HG02852 (cell line): ENCODE results near the gene SLC26A4.

Source experiments
- ATAC-seq: cut with Tn5 transposase; IDR thresholded peaks from one replicate; pipeline ENCODE4 v1.9.1; 2021; ENCODE audit warnings: mild to moderate bottlenecking, moderate library complexity; ENCODE audit not compliant: unreplicated experiment

Gene SLC26A4

GRCh38 chr7:107743567-107744344 is 83.1 kb downstream of the SLC26A4 start, which contains the start of gene CBLL1:
Gene CBLL1 (plus strand): TSS chr7:107744142. CDS start chr7:107744164, 22 bp downstream.
- ATAC-seq, result peak; percentile 86

- peak; percentile 33 for ATAC-seq
These were observed 83.7 kb downstream of the SLC26A4 start for GRCh38 chr7:107744345-107744750.

DNA sequence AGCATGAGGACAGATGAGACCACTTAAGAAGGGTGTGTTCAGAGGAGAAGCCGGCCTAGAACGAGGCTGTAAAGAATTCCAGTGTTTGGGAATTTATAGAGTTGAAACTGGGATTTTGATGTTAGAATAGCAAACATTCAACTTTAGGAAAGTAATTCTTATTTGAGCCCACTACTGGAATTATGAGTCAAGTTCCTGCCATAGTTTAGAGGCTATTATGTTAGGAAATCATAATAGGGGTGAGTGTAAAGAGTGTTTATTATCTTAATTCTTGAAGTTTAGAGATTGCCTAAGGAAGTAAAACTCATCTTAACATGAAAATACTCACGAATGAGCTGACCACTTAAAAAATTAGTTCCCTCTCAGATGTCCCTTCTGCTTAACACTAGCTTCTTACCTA is 85.4 kb downstream of the SLC26A4 start:
- no peak for ATAC-seq

DNA sequence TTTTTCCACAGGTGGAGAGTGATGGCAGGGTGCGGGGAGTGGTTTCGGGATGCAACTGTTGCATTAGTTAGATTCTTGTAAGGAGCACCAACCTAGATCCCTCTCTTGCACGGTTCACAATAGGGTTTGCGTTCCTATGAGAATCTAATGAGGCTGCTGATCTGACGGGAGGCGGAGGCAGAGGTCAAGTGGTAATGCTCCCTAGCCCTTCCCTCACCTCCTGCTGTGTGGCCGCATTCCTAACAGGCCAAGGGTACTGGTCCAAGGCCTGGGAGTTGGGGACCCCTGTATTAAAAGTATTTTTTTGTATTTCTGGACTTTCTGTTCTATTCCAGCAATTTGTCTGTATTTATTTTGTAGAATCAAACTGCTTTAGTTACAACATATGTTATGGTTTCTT is 90.5 kb downstream of the SLC26A4 start:
- no peak for ATAC-seq

DNA sequence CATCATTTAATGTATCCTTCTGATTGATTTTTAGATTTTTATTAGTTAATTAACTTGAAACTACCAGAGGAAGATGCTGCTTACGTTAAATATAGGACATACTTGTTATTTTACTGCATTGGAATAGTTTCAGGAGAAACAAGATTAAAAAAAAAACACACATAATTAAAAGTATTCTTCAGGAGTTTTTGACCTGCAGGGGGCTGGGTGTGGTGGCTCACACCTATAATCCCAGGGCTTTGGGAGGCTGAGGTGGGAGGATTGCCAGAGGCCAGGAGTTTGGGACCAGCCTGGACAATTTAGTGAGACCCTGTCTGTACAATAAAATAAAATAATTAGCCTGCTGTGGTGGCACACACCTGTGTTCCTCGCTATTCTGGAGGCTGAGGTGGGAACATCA is 94.0 kb downstream of the SLC26A4 start:
- no peak for ATAC-seq

DNA sequence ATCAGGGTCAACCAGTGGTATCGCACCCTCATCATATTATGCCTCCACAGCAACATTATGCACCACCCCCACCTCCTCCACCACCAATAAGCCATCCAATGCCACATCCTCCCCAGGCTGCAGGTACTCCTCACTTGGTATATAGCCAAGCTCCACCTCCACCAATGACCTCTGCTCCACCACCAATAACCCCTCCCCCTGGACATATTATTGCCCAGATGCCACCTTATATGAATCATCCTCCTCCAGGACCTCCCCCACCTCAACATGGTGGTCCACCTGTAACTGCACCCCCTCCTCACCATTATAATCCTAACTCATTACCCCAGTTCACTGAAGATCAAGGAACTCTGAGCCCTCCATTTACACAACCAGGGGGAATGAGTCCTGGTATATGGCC is 98.0 kb downstream of the SLC26A4 start:
- ATAC-seq, result no peak

GRCh38 chr7:107767391-107767790 is 106.8 kb downstream of the SLC26A4 start:
- ATAC-seq, result no peak
